Measurements from ENCODE around the gene ITPR2.

The ITPR2 gene

DNA sequence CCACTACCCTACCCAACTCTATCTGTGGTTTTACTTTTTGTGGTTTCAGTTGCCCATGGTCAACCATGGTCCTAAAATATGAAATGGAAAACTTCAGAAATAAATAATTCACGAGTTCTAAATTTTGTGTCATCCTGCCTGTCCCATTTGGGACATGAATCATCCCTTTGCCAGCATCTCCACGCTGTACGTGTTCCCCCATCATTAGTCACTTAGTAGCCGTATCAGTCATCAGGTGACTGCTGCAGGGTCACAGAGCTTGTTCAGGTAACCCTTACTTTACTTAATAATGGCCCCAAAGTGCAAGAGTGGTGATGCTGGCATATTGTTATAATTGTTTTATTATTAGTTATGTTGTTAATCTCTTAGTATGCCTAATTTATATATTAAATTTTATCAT, 209.9 kb downstream of the ITPR2 start:
- TF ChIP-seq POLR2AphosphoS5 (IDR thresholded peaks at IDR 0.05; ENCODE audit: low read depth, low read length) (no peak), TAF1 (IDR thresholded peaks at IDR 0.05; ENCODE audit: borderline replicate concordance, insufficient read depth, low read length) (no peak)
- TF ChIP-seq, protein P1, sequence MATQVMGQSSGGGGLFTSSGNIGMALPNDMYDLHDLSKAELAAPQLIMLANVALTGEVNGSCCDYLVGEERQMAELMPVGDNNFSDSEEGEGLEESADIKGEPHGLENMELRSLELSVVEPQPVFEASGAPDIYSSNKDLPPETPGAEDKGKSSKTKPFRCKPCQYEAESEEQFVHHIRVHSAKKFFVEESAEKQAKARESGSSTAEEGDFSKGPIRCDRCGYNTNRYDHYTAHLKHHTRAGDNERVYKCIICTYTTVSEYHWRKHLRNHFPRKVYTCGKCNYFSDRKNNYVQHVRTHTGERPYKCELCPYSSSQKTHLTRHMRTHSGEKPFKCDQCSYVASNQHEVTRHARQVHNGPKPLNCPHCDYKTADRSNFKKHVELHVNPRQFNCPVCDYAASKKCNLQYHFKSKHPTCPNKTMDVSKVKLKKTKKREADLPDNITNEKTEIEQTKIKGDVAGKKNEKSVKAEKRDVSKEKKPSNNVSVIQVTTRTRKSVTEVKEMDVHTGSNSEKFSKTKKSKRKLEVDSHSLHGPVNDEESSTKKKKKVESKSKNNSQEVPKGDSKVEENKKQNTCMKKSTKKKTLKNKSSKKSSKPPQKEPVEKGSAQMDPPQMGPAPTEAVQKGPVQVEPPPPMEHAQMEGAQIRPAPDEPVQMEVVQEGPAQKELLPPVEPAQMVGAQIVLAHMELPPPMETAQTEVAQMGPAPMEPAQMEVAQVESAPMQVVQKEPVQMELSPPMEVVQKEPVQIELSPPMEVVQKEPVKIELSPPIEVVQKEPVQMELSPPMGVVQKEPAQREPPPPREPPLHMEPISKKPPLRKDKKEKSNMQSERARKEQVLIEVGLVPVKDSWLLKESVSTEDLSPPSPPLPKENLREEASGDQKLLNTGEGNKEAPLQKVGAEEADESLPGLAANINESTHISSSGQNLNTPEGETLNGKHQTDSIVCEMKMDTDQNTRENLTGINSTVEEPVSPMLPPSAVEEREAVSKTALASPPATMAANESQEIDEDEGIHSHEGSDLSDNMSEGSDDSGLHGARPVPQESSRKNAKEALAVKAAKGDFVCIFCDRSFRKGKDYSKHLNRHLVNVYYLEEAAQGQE (IDR thresholded peaks at IDR 0.05; ENCODE audit: insufficient read depth in 1 of 2, low read depth in 2 of 2, low read length in 2 of 2), result no peak

GRCh38 chr12:26622601-26623000, 210.4 kb downstream of the ITPR2 start:
- TF ChIP-seq TAF1 (IDR thresholded peaks at IDR 0.05; ENCODE audit: borderline replicate concordance, insufficient read depth, low read length) (no peak), SIN3A (IDR thresholded peaks at IDR 0.05; ENCODE audit: borderline replicate concordance, insufficient read depth, low read length) (no peak), POLR2AphosphoS5 (IDR thresholded peaks at IDR 0.05; ENCODE audit: low read depth, low read length) (no peak)

DNA sequence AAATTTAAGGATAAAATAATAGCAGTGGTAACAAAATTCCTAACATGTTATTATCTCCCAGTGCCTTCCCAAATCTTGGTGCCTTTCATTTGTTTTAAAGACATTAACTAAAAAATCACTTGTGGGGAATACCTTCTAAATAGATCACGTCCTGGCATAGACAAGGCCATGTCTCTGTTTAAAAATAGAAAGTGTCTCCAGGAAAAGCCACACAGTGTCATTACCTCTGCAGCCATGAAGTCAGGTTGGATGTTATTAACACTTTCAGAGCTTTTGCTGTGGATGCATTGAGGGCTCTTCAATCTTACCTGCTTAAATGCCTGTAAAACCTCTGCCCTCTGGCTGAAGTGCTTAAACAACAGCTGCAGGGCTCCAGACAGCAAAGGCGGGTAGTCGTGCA, 211.1 kb downstream of the ITPR2 start:
- TF ChIP-seq TAF1 (IDR thresholded peaks at IDR 0.05; ENCODE audit: borderline replicate concordance, insufficient read depth, low read length) (no peak), SIN3A (IDR thresholded peaks at IDR 0.05; ENCODE audit: borderline replicate concordance, insufficient read depth, low read length) (no peak), FOXP2 (optimal IDR thresholded peaks at IDR 0.05; ENCODE audit: borderline replicate concordance, extremely low read depth, extremely low read length, insufficient read depth) (no peak), POLR2AphosphoS5 (IDR thresholded peaks at IDR 0.05; ENCODE audit: low read depth, low read length) (no peak)
- TF ChIP-seq, protein P1 (IDR thresholded peaks at IDR 0.05; ENCODE audit: insufficient read depth in 1 of 2, low read depth in 2 of 2, low read length in 2 of 2), result no peak

DNA sequence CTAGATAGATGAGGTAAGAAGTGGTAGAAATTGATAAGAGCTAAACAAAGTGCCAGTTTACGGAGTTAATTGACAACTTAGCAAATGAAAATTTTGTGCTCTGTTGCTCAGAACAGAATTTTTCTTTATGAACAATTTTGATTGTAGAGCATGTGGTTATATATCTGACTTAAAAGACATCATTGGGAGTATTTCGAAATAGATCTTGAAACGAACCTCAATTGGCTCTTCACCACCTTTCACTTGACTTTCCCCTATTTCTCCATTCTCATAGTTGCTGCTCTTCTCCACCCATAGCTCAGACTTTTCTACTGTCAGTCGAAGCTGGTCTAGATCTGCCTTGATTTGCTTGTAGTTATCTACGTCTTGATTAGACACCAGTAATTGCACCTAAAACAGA, 212.1 kb downstream of the ITPR2 start:
- no peak for TF ChIP-seq TAF1 (IDR thresholded peaks at IDR 0.05; ENCODE audit: borderline replicate concordance, insufficient read depth, low read length)
- TF ChIP-seq FOXP2 (optimal IDR thresholded peaks at IDR 0.05; ENCODE audit: borderline replicate concordance, extremely low read depth, extremely low read length, insufficient read depth), result no peak
- TF ChIP-seq, protein P1 (IDR thresholded peaks at IDR 0.05; ENCODE audit: insufficient read depth in 1 of 2, low read depth in 2 of 2, low read length in 2 of 2), result no peak
- no peak for TF ChIP-seq SIN3A (IDR thresholded peaks at IDR 0.05; ENCODE audit: borderline replicate concordance, insufficient read depth, low read length)
- TF ChIP-seq POLR2AphosphoS5 (IDR thresholded peaks at IDR 0.05; ENCODE audit: low read depth, low read length), result no peak

- TF ChIP-seq TAF1 (IDR thresholded peaks at IDR 0.05; ENCODE audit: borderline replicate concordance, insufficient read depth, low read length) (no peak), POLR2AphosphoS5 (IDR thresholded peaks at IDR 0.05; ENCODE audit: low read depth, low read length) (no peak), SIN3A (IDR thresholded peaks at IDR 0.05; ENCODE audit: borderline replicate concordance, insufficient read depth, low read length) (no peak), FOXP2 (optimal IDR thresholded peaks at IDR 0.05; ENCODE audit: borderline replicate concordance, extremely low read depth, extremely low read length, insufficient read depth) (no peak)
- TF ChIP-seq, protein P1 (IDR thresholded peaks at IDR 0.05; ENCODE audit: insufficient read depth in 1 of 2, low read depth in 2 of 2, low read length in 2 of 2), result no peak
These were observed 215.5 kb downstream of the ITPR2 start for GRCh38 chr12:26617513-26617912.

Data from PFSK-1 (cell line).